ENCODE measurements around the gene IL32. TPM values are rescaled to one million over a fixed set of nuclear protein-coding genes. Genes with fewer than 3 reads are reported as not detected.
"Not testable (repeated sequence)": the region's sequence is repeated elsewhere in the genome, so short reads cannot be mapped to it uniquely, and the experiment has no call there.

IL32 gene
- total RNA-seq, 2 donors from 2014 or later: 265 to 865 TPM

GRCh38 chr16:3083408-3083807 is 18.0 kb downstream of the IL32 start:
- intact Hi-C loops (cut with DNase I, micrococcal nuclease); DNase-seq; ATAC-seq: not testable (repeated sequence)

GRCh38 chr16:3084491-3084890 is 19.1 kb downstream of the IL32 start:
- DNase-seq: no peak
- no peak for ATAC-seq
- intact Hi-C loops (cut with DNase I, micrococcal nuclease): no loop called here

- intact Hi-C loops (cut with DNase I, micrococcal nuclease): no loop called here
- DNase-seq (no peak), ATAC-seq (no peak)
Measured at GRCh38 chr16:3084969-3085670, 19.7 kb downstream of the IL32 start.

- no peak for DNase-seq
- intact Hi-C loops (cut with DNase I, micrococcal nuclease): no loop called here
- ATAC-seq: no peak
Measured at GRCh38 chr16:3085868-3086595, 20.6 kb downstream of the IL32 start.

- intact Hi-C loops (cut with DNase I, micrococcal nuclease): no loop called here
- DNase-seq: no peak
- peak; percentile 58 for ATAC-seq
Measured at GRCh38 chr16:3086596-3087242, 21.3 kb downstream of the IL32 start.

GRCh38 chr16:3087243-3088235 is 22.1 kb downstream of the IL32 start:
- DNase-seq (no peak), ATAC-seq (peak; percentile 53)
- intact Hi-C loops (cut with DNase I, micrococcal nuclease): no loop called here

- no peak for DNase-seq
- ATAC-seq: no peak
- intact Hi-C loops (cut with DNase I, micrococcal nuclease): no loop called here
Measured at GRCh38 chr16:3088450-3088849, 23.0 kb downstream of the IL32 start.

GRCh38 chr16:3088925-3089716 is 23.7 kb downstream of the IL32 start:
- ATAC-seq: no peak
- no peak for DNase-seq
- intact Hi-C loops (cut with DNase I, micrococcal nuclease): no loop called here

GRCh38 chr16:3089717-3090592 is 24.5 kb downstream of the IL32 start:
- ATAC-seq (no peak), DNase-seq (no peak)
- intact Hi-C loops (cut with DNase I, micrococcal nuclease): no loop called here

- DNase-seq: no peak
- intact Hi-C loops (cut with DNase I, micrococcal nuclease): no loop called here
- ATAC-seq: no peak
Measured at GRCh38 chr16:3091551-3091950, 26.1 kb downstream of the IL32 start.

- DNase-seq: no peak
- intact Hi-C loops (cut with DNase I, micrococcal nuclease): no loop called here
- no peak for ATAC-seq
Measured at GRCh38 chr16:3092501-3092941, 27.1 kb downstream of the IL32 start.

GRCh38 chr16:3094289-3095027 is 29.0 kb downstream of the IL32 start:
- intact Hi-C loops (cut with DNase I, micrococcal nuclease): no loop called here
- DNase-seq (peak in 1 of 2 donors; percentile 55), ATAC-seq (peak; percentile 65)

GRCh38 chr16:3095869-3096268 is 30.4 kb downstream of the IL32 start:
- ATAC-seq: no peak
- peak; percentile 46 to 49 for DNase-seq
- intact Hi-C loops (cut with DNase I, micrococcal nuclease): no loop called here

GRCh38 chr16:3096362-3096761 is 30.9 kb downstream of the IL32 start:
- no peak for ATAC-seq
- no peak for DNase-seq
- intact Hi-C loops (cut with DNase I, micrococcal nuclease): no loop called here

- no peak for ATAC-seq
- DNase-seq: no peak
- intact Hi-C loops (cut with DNase I, micrococcal nuclease): no loop called here
Measured at GRCh38 chr16:3097266-3097665, 31.8 kb downstream of the IL32 start.
